Pons (tissue), 1 donor: ENCODE measurements around the gene SPATC1L.
"Not testable (repeated sequence)": the region's sequence is repeated elsewhere in the genome, so short reads cannot be mapped to it uniquely, and the experiment has no call there.

ENCODE experiments used
- DNase-seq: peaks from one replicate; pipeline ENCODE4 v3.0.0-alpha.2; 2016; ENCODE audit warnings: low spot score

SPATC1L gene

GRCh38 chr21:46200877-46201803 lies 16.9 kb upstream of the SPATC1L start:
- not testable (repeated sequence) for DNase-seq

DNA sequence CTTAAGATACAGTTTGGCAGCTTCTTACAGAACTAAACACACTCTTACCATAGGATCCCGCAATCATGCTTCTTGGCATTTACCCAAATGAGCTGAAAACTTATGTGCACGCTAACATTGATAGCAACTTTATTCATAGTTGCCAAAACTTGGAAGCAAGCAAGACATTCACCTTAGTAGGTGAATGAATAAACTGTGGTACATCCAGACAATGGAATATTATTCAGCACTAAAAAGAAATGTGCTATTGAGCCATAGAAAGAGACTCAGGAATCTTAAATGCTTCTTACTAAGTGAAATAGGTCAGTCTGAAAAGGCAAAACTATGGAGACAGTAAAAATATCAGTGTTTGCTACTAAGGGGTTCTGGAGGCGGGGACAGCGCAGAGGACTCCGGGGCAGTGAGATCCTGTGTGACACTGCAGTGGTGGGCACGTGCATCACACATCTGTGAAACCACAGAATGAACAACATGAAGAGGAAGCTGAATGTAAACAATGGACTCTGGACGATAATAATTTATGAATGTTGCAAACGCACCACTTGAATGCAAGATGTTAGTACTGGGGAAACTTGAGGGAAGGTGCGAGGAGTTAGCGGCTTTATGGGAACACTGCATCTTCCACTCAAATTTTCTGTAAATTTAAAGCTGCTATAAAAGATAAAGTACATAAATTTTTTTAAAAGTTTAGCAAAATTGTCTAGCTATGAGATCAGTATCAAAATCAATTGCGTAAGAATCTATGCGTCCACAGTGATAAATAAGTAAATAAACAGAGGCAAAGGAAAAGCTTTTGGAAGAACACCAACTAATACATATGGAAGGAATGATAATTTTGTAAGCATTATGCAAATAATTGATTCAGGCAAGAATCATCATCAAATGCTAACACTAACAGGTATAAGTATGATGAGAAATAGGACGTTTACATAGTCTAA lies 15.4 kb upstream of the SPATC1L start:
- no peak for DNase-seq

GRCh38 chr21:46196733-46197132 lies 12.5 kb upstream of the SPATC1L start:
- DNase-seq: no peak

GRCh38 chr21:46195595-46196195 lies 11.4 kb upstream of the SPATC1L start:
- DNase-seq: no peak

DNA sequence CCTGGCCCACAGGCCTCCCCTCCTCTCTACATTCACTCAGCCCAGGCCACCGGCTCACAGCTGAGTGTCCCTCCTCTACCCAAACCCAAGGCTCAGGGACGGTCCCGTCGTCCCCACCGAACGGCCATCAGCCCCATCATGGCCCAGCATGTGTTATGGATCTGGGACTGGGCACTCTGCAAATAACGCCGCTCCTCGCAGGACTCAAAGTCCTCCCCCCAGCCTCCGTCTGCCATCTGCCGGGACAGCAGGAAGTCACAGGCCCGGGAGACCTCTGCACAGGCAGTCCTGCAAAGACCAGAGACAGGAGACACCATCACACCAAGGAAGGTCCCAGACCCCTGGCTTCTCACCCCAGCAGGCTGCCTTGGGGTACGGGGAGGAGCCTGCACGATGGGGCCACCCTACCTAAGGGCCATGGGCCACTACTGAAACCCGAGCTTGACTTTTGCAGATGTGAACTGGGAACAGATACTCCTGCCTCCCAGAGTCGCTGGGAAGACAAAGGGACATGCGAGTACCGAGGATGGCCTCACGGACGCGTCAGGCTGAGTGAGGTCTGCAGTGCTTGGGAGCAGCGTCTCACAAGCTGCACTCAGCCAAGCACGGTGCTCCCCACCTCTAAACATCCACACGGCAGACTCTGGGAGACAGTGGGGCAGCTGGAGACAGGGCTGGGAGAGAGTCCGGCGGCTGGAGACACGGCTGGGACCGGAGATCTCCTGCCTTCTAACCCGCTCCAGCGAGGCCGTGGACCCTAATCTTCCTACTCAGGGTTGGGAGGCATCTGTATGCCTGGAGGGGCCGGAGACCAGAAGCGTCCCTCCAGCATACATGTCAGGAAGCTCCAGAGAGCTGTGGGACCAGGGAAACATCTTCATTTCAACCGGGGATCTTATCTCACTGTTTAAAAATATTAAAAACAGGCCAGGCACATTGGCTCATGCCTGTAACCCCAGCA lies 10.4 kb upstream of the SPATC1L start:
- no peak for DNase-seq

GRCh38 chr21:46193829-46194373 lies 9.6 kb upstream of the SPATC1L start:
- DNase-seq: no peak

- no peak for DNase-seq
These were observed 7.7 kb upstream of the SPATC1L start for GRCh38 chr21:46191686-46192575.

- DNase-seq: no peak
These were observed 7.0 kb upstream of the SPATC1L start for GRCh38 chr21:46191257-46191685.

DNA sequence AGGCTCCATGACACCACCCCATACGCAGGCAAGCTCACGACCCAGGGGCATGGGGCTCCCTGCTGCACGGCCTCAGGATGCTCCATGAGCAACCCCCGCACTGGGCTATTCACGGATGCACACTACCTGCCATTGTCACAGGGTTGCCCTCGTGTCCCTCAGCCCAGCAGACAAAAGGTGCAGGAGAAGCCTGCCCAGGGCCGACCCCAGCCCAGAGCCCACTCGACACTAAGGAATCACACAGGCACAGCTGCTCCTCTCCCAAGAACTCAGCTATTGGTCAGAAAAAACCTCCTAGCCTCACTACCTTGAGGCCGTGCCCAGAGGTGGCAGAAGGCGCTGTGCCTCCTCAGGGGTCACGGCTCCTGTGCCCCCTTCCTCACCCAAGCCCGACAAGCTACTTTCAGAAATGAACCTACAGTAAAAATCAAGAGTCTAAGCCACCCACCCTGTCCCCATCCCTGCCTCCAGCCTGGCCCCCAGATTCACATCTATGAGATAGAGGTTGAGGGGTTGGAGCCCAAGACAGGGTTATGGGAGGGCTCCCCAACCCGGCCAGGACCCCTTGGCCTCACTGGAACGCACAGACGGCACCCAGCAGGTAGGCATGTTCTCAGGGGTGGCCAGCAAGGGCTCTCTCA lies 6.4 kb upstream of the SPATC1L start:
- no peak for DNase-seq

GRCh38 chr21:46189959-46190490 lies 5.8 kb upstream of the SPATC1L start:
- DNase-seq: no peak

- DNase-seq: peak; percentile 61
These were observed 5.1 kb upstream of the SPATC1L start for GRCh38 chr21:46189213-46189958.

DNA sequence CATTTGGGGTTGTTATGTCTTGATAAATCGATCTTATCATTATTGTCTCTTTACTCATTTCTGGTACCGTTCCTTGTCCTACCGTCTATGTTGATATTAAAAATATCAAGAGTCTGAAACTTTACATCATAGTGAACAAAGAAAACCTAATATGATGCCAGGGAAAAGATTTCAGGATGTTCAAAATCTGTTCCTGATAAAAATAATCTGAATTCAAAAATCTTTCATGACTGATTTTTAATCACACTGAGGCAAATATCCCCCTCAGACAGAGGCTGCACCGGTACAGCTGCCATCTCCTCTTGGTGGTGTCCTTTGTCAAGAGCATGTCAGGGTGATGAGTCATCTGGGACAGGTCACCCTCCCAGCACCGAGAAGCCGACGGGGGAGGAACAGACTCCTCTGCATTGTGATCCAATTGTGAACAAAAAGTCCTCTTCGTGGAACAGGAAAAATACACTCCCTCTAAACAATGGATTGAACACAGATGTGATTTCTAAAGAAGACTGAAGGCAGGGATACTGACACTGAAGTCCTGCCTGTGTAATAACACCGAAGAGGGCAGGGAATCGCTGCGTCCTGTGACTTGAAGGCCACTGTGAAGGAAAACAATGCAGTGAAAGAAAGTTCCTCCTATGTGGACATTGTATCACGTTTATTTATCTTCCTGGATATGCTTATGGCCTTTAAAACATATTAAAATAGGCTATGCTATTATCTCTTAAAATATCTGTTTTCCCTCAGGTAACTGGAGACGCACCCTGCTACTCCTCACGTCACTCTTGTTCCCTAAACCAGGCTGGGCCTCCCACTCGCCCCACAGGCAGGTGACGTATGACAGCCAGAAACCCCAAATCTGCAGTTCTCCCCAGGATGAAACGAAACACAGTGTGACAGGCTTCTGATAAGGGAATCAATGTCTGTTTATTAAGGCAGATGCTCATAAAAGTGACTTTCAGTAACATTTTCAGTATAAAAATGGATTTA lies 4.3 kb upstream of the SPATC1L start:
- DNase-seq: peak; percentile 92

GRCh38 chr21:46187814-46188213 lies 3.6 kb upstream of the SPATC1L start:
- DNase-seq: peak; percentile 32

- DNase-seq: no peak
These were observed 3.0 kb upstream of the SPATC1L start for GRCh38 chr21:46187261-46187660.

- DNase-seq: no peak
These were observed 1.5 kb upstream of the SPATC1L start for GRCh38 chr21:46185716-46186115.

DNA sequence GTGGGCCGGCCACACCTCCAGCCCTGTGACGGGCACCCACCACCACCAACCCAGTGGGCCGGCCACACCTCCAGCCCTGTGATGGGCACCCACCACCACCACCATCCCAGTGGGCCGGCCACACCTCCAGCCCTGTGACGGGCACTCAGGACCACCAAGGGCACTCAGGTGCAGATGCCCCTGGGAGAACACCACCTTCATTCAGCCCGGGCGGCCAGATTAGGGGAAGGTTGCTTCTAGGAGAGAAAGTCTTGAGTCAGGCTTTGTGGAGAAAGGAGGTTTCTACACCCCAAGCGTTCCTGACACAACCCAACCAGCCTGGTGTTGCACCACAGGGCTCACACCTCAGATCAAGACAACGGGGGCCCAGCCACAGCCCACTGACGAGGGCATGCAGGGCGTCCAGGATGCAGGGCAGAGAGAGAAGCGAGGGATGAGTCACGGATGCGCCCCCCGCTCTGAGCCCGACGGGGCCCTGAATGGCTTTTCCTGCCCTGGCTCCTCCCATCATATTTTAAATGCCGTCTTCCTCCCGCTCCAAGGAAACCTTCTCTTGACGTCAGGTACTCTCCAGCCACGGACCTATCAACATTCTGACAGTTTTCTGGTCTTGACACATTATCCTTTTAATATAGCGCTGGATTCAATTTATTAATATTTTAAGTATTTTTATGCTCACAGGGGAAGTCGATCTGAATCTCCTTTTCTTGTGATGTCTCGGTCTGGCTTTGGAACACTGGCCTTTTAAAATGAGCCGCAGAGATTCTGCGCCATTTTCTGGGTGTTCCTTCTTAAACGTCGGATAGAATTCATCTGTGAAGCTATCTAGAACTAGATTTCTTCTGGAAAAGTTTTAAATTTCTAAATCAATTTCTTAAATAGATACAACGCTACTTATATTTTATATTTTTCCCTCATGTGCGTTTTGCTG lies 631 bp upstream of the SPATC1L start:
- DNase-seq: peak; percentile 85
